Smooth muscle cell of bladder (primary cell): Measurements from ENCODE around the gene ZNF138. TPM values are rescaled to one million over a fixed set of nuclear protein-coding genes. Genes with fewer than 3 reads are reported as not detected.

Experiments
- total RNA-seq: library from RNA; depleted of rRNA; stranded (reverse); fragments of >200 nt; gene quantifications from 2 replicates; pipeline ENCODE4 v1.2.3, GENCODE V29; 2014

ZNF138 gene
- total RNA-seq: 3.0 and 3.4 TPM in 2 replicates

DNA sequence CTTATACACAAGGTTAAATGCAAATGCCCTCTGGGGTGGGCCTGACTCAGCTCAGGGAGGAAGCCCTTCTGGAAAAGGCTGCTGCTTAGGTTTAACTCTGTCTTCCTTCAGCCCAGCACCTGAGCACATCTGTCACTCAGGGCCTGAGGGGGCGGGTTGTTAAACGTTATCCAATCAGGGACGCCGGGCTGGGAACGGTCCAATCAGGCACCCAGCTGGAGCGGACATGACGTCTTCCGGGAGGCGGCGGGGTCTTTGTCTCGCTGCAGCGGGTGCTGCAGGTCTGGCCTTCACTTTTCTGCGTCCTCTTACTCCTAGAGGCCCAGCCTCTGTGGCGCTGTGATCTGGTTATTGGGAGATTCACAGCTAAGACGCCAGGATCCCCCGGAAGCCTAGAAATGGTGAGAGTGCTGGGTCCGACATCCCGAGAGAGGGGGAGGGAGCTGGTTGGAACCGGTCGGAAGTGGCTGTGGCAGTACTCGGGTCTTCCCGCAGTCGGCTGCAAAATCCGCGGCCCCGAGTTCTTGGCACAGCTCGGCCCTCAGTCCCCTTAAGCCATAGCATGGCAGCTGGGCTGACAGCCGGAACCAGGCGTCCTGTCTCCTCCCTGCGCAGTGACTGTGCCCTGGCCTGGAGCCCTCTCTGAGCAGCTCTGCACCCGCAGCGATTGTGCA is at the start of gene ZNF138:
TSS of gene ZNF138 (plus strand) at position 258 of the 674 bp plus-strand sequence. CDS start at position 399, 141 bp downstream.

Other genes with a start within 250 kb of the ZNF138 start
- gene ZNF680, start 231.4 kb upstream of the ZNF138 start, total RNA-seq: 5.8 and 6.5 TPM in 2 replicates
- 0.92 and 1.3 TPM in 2 replicates for gene ZNF107, start 128.3 kb upstream of the ZNF138 start, total RNA-seq
- gene ZNF273, start 108.8 kb downstream of the ZNF138 start, total RNA-seq: 1.7 and 2.5 TPM in 2 replicates
- gene ZNF117, start 196.6 kb downstream of the ZNF138 start, total RNA-seq: 3.4 and 3.6 TPM in 2 replicates
- gene ERV3-1, start 212.3 kb downstream of the ZNF138 start, total RNA-seq: 5.0 and 6.9 TPM in 2 replicates